ENCODE measurements around the gene CLPTM1L. TPM values are rescaled to one million over a fixed set of nuclear protein-coding genes. Genes with fewer than 3 reads are reported as not detected.
A peak's percentile ranks its signal among the peaks of the same experiment; 100 is the strongest.

The CLPTM1L gene
- total and polyA plus RNA-seq, 2 donors (not counting 1 experiment from before 2014, with no cell fraction given) = 78.4 to 99.9 TPM

- H3K4me1 Mint-ChIP-seq = peaks cover 15% of the 10 kb centered on the region
- intact Hi-C loops (cut with micrococcal nuclease) = loop anchor here (2.0 kb wide), 1 partner anchor 49 kb away; the partner anchor contains the start of gene CLPTM1L
- Histone ChIP-seq H3K36me3 (replicated peaks in 1 of 2; ENCODE audit: control extremely low read depth in 1 of 2, control insufficient read depth in 1 of 2, extremely low read depth in 1 of 2, insufficient read depth in 2 of 2, low read length in 1 of 2) (no peaks in the 10 kb centered on the region), H3K9ac (ENCODE audit: low read length) (no peak overlapping the region), H3K9me3 (ENCODE audit: control extremely low read depth in 1 of 3, control insufficient read depth in 2 of 3, insufficient read depth in 1 of 3, low read length in 2 of 3) (no peaks in the 10 kb centered on the region), H3K4me1 (ENCODE audit: control insufficient read depth in 2 of 2, insufficient read depth in 2 of 2, low read length in 2 of 2) (peaks cover 11% of the 10 kb centered on the region in 2 donors), H3K27me3 (replicated peaks in 1 of 4; ENCODE audit: control extremely low read depth in 1 of 4, control insufficient read depth in 3 of 4, insufficient read depth in 4 of 4, low read length in 3 of 4) (peaks cover 0 to 10% (median 0%) of the 10 kb centered on the region in 4 experiments), H3K4me3 (ENCODE audit: control extremely low read depth in 1 of 5, extremely low read depth in 1 of 5, insufficient read depth in 1 of 5, low read depth in 2 of 5, low read length in 4 of 5) (peak overlapping the region in 1 of 5 experiments; percentile 31), H3K27ac (ENCODE audit: low read length in 2 of 2) (no peak overlapping the region), H3K79me2 (ENCODE audit: control insufficient read depth, insufficient read depth, low read length) (no peaks in the 10 kb centered on the region), H3K4me2 (replicated peaks; ENCODE audit: low read depth, low read length, poor library complexity, severe bottlenecking) (peak overlapping the region; percentile 81), H2AFZ (ENCODE audit: insufficient read depth, low read depth, low read length, poor library complexity, severe bottlenecking) (peak overlapping the region; percentile 38), H4K20me1 (ENCODE audit: control insufficient read depth, insufficient read depth, low read length, poor library complexity, severe bottlenecking) (no peaks in the 10 kb centered on the region)
- ChIA-PET POLR2A (no interaction called here), CTCF (interaction anchor here (1.4 kb wide), 1 partner anchor 85 kb away, joined by 4 read pairs; no protein-coding TSS in a partner anchor)
- 60% methylated on average over 22 of the region's 22 CpGs for WGBS (ENCODE audit: insufficient coverage)
- peak overlapping the region; percentile 69 for H3K4me3 Mint-ChIP-seq
- ATAC-seq (ENCODE audit: low read depth) = no peak
- no peak overlapping the region for H3K27ac Mint-ChIP-seq
- no peak for TF ChIP-seq EZH2 (IDR thresholded peaks at IDR 0.05; ENCODE audit: borderline replicate concordance, insufficient read depth, low read depth, low read length, poor library complexity, severe bottlenecking)
- TF ChIP-seq CTCF (IDR thresholded peaks at IDR 0.05) = no peak
- peaks cover 3% of the 10 kb centered on the region for H3K27me3 Mint-ChIP-seq
- H3K9me3 Mint-ChIP-seq (ENCODE audit: insufficient read depth) = no peaks in the 10 kb centered on the region
- peak; percentile 5 for DNase-seq
Observed at GRCh38 chr5:1295650-1296037, 49.3 kb downstream of the CLPTM1L start.

GRCh38 chr5:1294835-1295649 is 49.9 kb downstream of the CLPTM1L start, which contains the start of gene TERT:
TSS of gene TERT (minus strand) at chr5:1295068. CDS start at chr5:1294989, 79 bp downstream.
- H3K36me3 ChIP-seq (replicated peaks in 1 of 2; ENCODE audit: control extremely low read depth in 1 of 2, control insufficient read depth in 1 of 2, extremely low read depth in 1 of 2, insufficient read depth in 2 of 2, low read length in 1 of 2) = no peaks in the 10 kb centered on the region
- H3K4me1 ChIP-seq (ENCODE audit: control insufficient read depth in 2 of 2, insufficient read depth in 2 of 2, low read length in 2 of 2) = peaks cover 11% of the 10 kb centered on the region in 2 donors
- no peaks in the 10 kb centered on the region for H3K9me3 ChIP-seq (ENCODE audit: control extremely low read depth in 1 of 3, control insufficient read depth in 2 of 3, insufficient read depth in 1 of 3, low read length in 2 of 3)
- TF ChIP-seq CTCF (IDR thresholded peaks at IDR 0.05) (no peak), EZH2 (IDR thresholded peaks at IDR 0.05; ENCODE audit: borderline replicate concordance, insufficient read depth, low read depth, low read length, poor library complexity, severe bottlenecking) (no peak)
- peak; percentile 66 for DNase-seq
- H3K4me3 ChIP-seq (ENCODE audit: control extremely low read depth in 1 of 5, extremely low read depth in 1 of 5, insufficient read depth in 1 of 5, low read depth in 2 of 5, low read length in 4 of 5) = peak within 1 kb of the TSS in 3 of 5 experiments; percentile 31 to 35 (median 33)
- no peaks in the 10 kb centered on the region for H3K79me2 ChIP-seq (ENCODE audit: control insufficient read depth, insufficient read depth, low read length)
- ATAC-seq (ENCODE audit: low read depth) = peak; percentile 82
- H3K27ac Mint-ChIP-seq = no peak within 1 kb of the TSS
- H3K4me3 Mint-ChIP-seq = peak within 1 kb of the TSS; percentile 69
- H3K27ac ChIP-seq (ENCODE audit: low read length in 2 of 2) = no peak within 1 kb of the TSS
- peaks cover 0 to 10% (median 0%) of the 10 kb centered on the region in 4 experiments for H3K27me3 ChIP-seq (replicated peaks in 1 of 4; ENCODE audit: control extremely low read depth in 1 of 4, control insufficient read depth in 3 of 4, insufficient read depth in 4 of 4, low read length in 3 of 4)
- POLR2A ChIA-PET = no interaction called here
- no peaks in the 10 kb centered on the region for H3K9me3 Mint-ChIP-seq (ENCODE audit: insufficient read depth)
- peak within 1 kb of the TSS; percentile 81 for H3K4me2 ChIP-seq (replicated peaks; ENCODE audit: low read depth, low read length, poor library complexity, severe bottlenecking)
- intact Hi-C loops (cut with micrococcal nuclease) = loop anchor here (2.0 kb wide), 1 partner anchor 50 kb away; the partner anchor contains the start of gene CLPTM1L
- H2AFZ ChIP-seq (ENCODE audit: insufficient read depth, low read depth, low read length, poor library complexity, severe bottlenecking) = peak within 1 kb of the TSS; percentile 38
- CTCF ChIA-PET = no interaction called here
- H3K27me3 Mint-ChIP-seq = peaks cover 3% of the 10 kb centered on the region
- H4K20me1 ChIP-seq (ENCODE audit: control insufficient read depth, insufficient read depth, low read length, poor library complexity, severe bottlenecking) = no peaks in the 10 kb centered on the region
- peaks cover 15% of the 10 kb centered on the region for H3K4me1 Mint-ChIP-seq
- peak within 1 kb of the TSS; percentile 37 for H3K9ac ChIP-seq (ENCODE audit: low read length)
- WGBS (ENCODE audit: insufficient coverage) = 2% methylated on average over 102 of the region's 102 CpGs
